ENCODE measurements around the gene IL31RA.

DNA sequence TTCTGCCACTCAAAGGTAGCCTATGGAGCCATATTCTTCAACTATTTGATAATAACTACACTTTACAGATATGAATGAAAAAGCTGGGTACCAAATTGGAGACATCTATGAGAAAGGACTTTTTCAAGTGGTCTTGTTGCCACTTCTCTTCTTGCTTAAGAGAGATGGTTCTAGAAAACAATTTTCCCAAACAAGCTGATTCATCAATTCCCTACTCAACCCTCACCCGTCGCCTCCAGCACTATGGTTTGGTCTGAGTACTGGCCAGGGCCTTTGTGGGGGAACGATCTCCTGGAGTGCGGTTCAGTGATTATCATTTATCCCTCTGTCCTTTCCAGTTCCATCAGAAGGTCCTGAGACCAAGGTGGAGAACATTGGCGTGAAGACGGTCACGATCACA, 56.8 kb downstream of the IL31RA start:
- TF ChIP-seq, protein P1, sequence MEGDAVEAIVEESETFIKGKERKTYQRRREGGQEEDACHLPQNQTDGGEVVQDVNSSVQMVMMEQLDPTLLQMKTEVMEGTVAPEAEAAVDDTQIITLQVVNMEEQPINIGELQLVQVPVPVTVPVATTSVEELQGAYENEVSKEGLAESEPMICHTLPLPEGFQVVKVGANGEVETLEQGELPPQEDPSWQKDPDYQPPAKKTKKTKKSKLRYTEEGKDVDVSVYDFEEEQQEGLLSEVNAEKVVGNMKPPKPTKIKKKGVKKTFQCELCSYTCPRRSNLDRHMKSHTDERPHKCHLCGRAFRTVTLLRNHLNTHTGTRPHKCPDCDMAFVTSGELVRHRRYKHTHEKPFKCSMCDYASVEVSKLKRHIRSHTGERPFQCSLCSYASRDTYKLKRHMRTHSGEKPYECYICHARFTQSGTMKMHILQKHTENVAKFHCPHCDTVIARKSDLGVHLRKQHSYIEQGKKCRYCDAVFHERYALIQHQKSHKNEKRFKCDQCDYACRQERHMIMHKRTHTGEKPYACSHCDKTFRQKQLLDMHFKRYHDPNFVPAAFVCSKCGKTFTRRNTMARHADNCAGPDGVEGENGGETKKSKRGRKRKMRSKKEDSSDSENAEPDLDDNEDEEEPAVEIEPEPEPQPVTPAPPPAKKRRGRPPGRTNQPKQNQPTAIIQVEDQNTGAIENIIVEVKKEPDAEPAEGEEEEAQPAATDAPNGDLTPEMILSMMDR (IDR thresholded peaks at IDR 0.05) = no peak
- TF ChIP-seq POLR2A (IDR thresholded peaks at IDR 0.05) = no peak
